Duodenal mucosa (tissue), 2 donors: Measurements from ENCODE around the gene TRMT61A.

Experiments used
- H3K27ac ChIP-seq: one replicate; pipeline ENCODE4 v1.7.0; 2013; ENCODE audit warnings: low read depth, low read length
- H3K27me3 ChIP-seq, 2 donors: one replicate each; pipeline ENCODE4 v1.7.0; 2013; ENCODE audit warnings: low read length in 2 of 2, control low read depth in 1 of 2; ENCODE audit not compliant: insufficient read depth in 2 of 2, control insufficient read depth in 1 of 2
- H3K36me3 ChIP-seq, 2 donors: one replicate each; pipeline ENCODE4 v1.7.0; 2013; ENCODE audit warnings: low read length in 2 of 2, control low read depth in 1 of 2; ENCODE audit not compliant: insufficient read depth in 2 of 2, control insufficient read depth in 1 of 2
- H3K4me1 ChIP-seq, 2 donors: one replicate each; pipeline ENCODE4 v1.7.0; 2013; ENCODE audit warnings: low read length in 2 of 2, control low read depth in 1 of 2; ENCODE audit not compliant: insufficient read depth in 2 of 2, control insufficient read depth in 1 of 2
- H3K4me3 ChIP-seq, 2 donors: one replicate each; pipeline ENCODE4 v1.7.0; 2013; ENCODE audit warnings: low read length in 2 of 2, low read depth in 1 of 2
- H3K9ac ChIP-seq, 2 donors: one replicate each; pipeline ENCODE4 v1.7.0; 2013; ENCODE audit warnings: low read length in 2 of 2, low read depth in 1 of 2
- H3K9me3 ChIP-seq, 2 donors: one replicate each; pipeline ENCODE4 v1.7.0; 2013; ENCODE audit warnings: low read length in 2 of 2, control low read depth in 1 of 2; ENCODE audit not compliant: control insufficient read depth in 1 of 2

TRMT61A gene

GRCh38 chr14:103496776-103497175, 32.2 kb upstream of the TRMT61A start:
- H3K27ac ChIP-seq: no peak overlapping the region
- no peaks in the 10 kb centered on the region for H3K27me3 ChIP-seq
- H3K4me3 ChIP-seq: no peak overlapping the region
- no peaks in the 10 kb centered on the region for H3K4me1 ChIP-seq
- peaks cover 19 to 62% of the 10 kb centered on the region in 2 donors for H3K36me3 ChIP-seq
- no peak overlapping the region for H3K9ac ChIP-seq
- H3K9me3 ChIP-seq: no peaks in the 10 kb centered on the region

- Histone ChIP-seq H3K4me3 (no peak overlapping the region), H3K27me3 (no peaks in the 10 kb centered on the region), H3K27ac (no peak overlapping the region), H3K4me1 (no peaks in the 10 kb centered on the region), H3K36me3 (peaks cover 40 to 67% of the 10 kb centered on the region in 2 donors), H3K9me3 (no peaks in the 10 kb centered on the region), H3K9ac (no peak overlapping the region)
Observed at GRCh38 chr14:103499709-103500108, 29.3 kb upstream of the TRMT61A start.

- no peak overlapping the region for H3K27ac ChIP-seq
Observed at GRCh38 chr14:103500148-103500990, 28.6 kb upstream of the TRMT61A start.

GRCh38 chr14:103501041-103501870, 27.7 kb upstream of the TRMT61A start:
- H3K9ac ChIP-seq: no peak overlapping the region
- no peak overlapping the region for H3K4me3 ChIP-seq
- H3K27ac ChIP-seq: no peak overlapping the region
- H3K27me3 ChIP-seq: no peaks in the 10 kb centered on the region
- H3K9me3 ChIP-seq: no peaks in the 10 kb centered on the region
- peaks cover 37 to 66% of the 10 kb centered on the region in 2 donors for H3K36me3 ChIP-seq
- H3K4me1 ChIP-seq: no peaks in the 10 kb centered on the region

More at GRCh38 chr14:103500148-103500990, 28.6 kb upstream of the TRMT61A start:
- no peak overlapping the region for H3K9ac ChIP-seq
- peaks cover 40 to 67% of the 10 kb centered on the region in 2 donors for H3K36me3 ChIP-seq
- H3K9me3 ChIP-seq: no peaks in the 10 kb centered on the region
- H3K27me3 ChIP-seq: no peaks in the 10 kb centered on the region
- no peak overlapping the region for H3K4me3 ChIP-seq
- no peaks in the 10 kb centered on the region for H3K4me1 ChIP-seq

- Histone ChIP-seq H3K27me3 (no peaks in the 10 kb centered on the region), H3K4me1 (no peaks in the 10 kb centered on the region), H3K4me3 (no peak overlapping the region), H3K9me3 (no peaks in the 10 kb centered on the region), H3K36me3 (peaks cover 37 to 62% of the 10 kb centered on the region in 2 donors), H3K9ac (no peak overlapping the region), H3K27ac (no peak overlapping the region)
Observed at GRCh38 chr14:103501921-103502669, 26.9 kb upstream of the TRMT61A start.

GRCh38 chr14:103502877-103503276, 26.1 kb upstream of the TRMT61A start:
- H3K36me3 ChIP-seq: peaks cover 37 to 64% of the 10 kb centered on the region in 2 donors
- no peak overlapping the region for H3K9ac ChIP-seq
- H3K4me1 ChIP-seq: no peaks in the 10 kb centered on the region
- no peaks in the 10 kb centered on the region for H3K9me3 ChIP-seq
- no peak overlapping the region for H3K27ac ChIP-seq
- no peaks in the 10 kb centered on the region for H3K27me3 ChIP-seq
- no peak overlapping the region for H3K4me3 ChIP-seq

- Histone ChIP-seq H3K36me3 (peaks cover 37 to 62% of the 10 kb centered on the region in 2 donors), H3K4me1 (no peaks in the 10 kb centered on the region), H3K9ac (no peak overlapping the region), H3K9me3 (no peaks in the 10 kb centered on the region), H3K27ac (no peak overlapping the region), H3K27me3 (no peaks in the 10 kb centered on the region), H3K4me3 (no peak overlapping the region)
Observed at GRCh38 chr14:103503296-103503695, 25.7 kb upstream of the TRMT61A start.

- H3K4me1 ChIP-seq: no peaks in the 10 kb centered on the region
- no peaks in the 10 kb centered on the region for H3K27me3 ChIP-seq
- H3K9ac ChIP-seq: no peak overlapping the region
- H3K36me3 ChIP-seq: peaks cover 39 to 61% of the 10 kb centered on the region in 2 donors
- no peak overlapping the region for H3K4me3 ChIP-seq
- no peak overlapping the region for H3K27ac ChIP-seq
- no peaks in the 10 kb centered on the region for H3K9me3 ChIP-seq
Observed at GRCh38 chr14:103504991-103505565, 23.9 kb upstream of the TRMT61A start.

GRCh38 chr14:103507751-103508150, 21.2 kb upstream of the TRMT61A start:
- H3K4me3 ChIP-seq: no peak overlapping the region
- no peak overlapping the region for H3K27ac ChIP-seq
- H3K4me1 ChIP-seq: peaks cover 5 to 7% of the 10 kb centered on the region in 2 donors
- no peaks in the 10 kb centered on the region for H3K9me3 ChIP-seq
- peaks cover 36 to 55% of the 10 kb centered on the region in 2 donors for H3K36me3 ChIP-seq
- no peak overlapping the region for H3K9ac ChIP-seq
- H3K27me3 ChIP-seq: no peaks in the 10 kb centered on the region
